K562 (cell line): ENCODE measurements around the gene RNF167. TPM values are rescaled to one million over a fixed set of nuclear protein-coding genes. Genes with fewer than 3 reads are reported as not detected.

Experiments
- CBFA2T2 ChIP-seq: fragments of 450-650 bp; conservative IDR thresholded peaks from 2 replicates; pipeline ENCODE4 v1.6.1; 2017; ENCODE audit warnings: mild to moderate bottlenecking
- EGR1 ChIP-seq: fragments of 450-650 bp; conservative IDR thresholded peaks from 2 replicates; pipeline ENCODE4 v1.6.1; 2017; ENCODE audit warnings: mild to moderate bottlenecking
- ETV1 ChIP-seq: fragments of 450-650 bp; conservative IDR thresholded peaks from 2 replicates; pipeline ENCODE4 v1.6.1; 2016; ENCODE audit warnings: missing genetic modification characterization, control low read depth, low read depth, missing compliant biosample characterization
- FOXA3 ChIP-seq, 2 experiments: fragments of 450-650 bp in 1 of 2; sonication (generic) in 1 of 2; formaldehyde crosslinking; IDR thresholded peaks in 1 of 2; conservative IDR thresholded peaks in 1 of 2; 2 replicates each; pipeline versions ENCODE4 v1.4.0 to v1.8.0; 2020 to 2022; ENCODE audit warnings: mild to moderate bottlenecking in 2 of 2, missing genetic modification reagents in 1 of 2
- PHF21A ChIP-seq: fragments of 450-650 bp; IDR thresholded peaks from 2 replicates; pipeline ENCODE4 v1.6.1; 2017; ENCODE audit warnings: low read depth, borderline replicate concordance
- POLR2AphosphoS5 ChIP-seq: IDR thresholded peaks from 2 replicates; pipeline ENCODE4 v1.6.1; 2011; ENCODE audit warnings: mild to moderate bottlenecking, low read depth, low read length, moderate library complexity; ENCODE audit not compliant: control insufficient read depth, insufficient read depth
- PTTG1 ChIP-seq: fragments of 450-650 bp; IDR thresholded peaks from 2 replicates; pipeline ENCODE4 v1.6.1; 2016; ENCODE audit warnings: low read depth, mild to moderate bottlenecking, missing genetic modification characterization, missing compliant biosample characterization
- RBFOX2 ChIP-seq: fragments of 200-400 bp; formaldehyde crosslinking; IDR thresholded peaks from 2 replicates; pipeline ENCODE4 v1.6.1; 2017; ENCODE audit warnings: low read depth, mild to moderate bottlenecking, low read length, moderate library complexity
- RBM34 ChIP-seq: fragments of 200-400 bp; formaldehyde crosslinking; IDR thresholded peaks from 2 replicates; pipeline ENCODE4 v1.6.1; 2018; ENCODE audit warnings: low read length, borderline replicate concordance; ENCODE audit not compliant: insufficient read depth
- U2AF2 ChIP-seq: fragments of 200-400 bp; formaldehyde crosslinking; optimal IDR thresholded peaks from 2 replicates; pipeline ENCODE3; 2017; ENCODE audit warnings: low read depth, mild to moderate bottlenecking, low read length
- XRCC5 ChIP-seq: fragments of 200-400 bp; formaldehyde crosslinking; IDR thresholded peaks from 2 replicates; pipeline ENCODE4 v1.6.1; 2017; ENCODE audit warnings: low read depth, mild to moderate bottlenecking, low read length
- ZNF699 ChIP-seq: fragments of 250-450 bp; sonication (Bioruptor Pico); IDR thresholded peaks from 2 replicates; pipeline ENCODE4 v1.8.0; 2021; ENCODE audit warnings: mild to moderate bottlenecking, moderate library complexity; ENCODE audit not compliant: insufficient replicate concordance
- polyA plus RNA-seq, 8 experiments: library from polyadenylated mRNA; depleted of rRNA in 4 of 8; stranded (reverse) in 5 of 8; unstranded in 3 of 8; fragments of >200 nt; fragmentation: Nextera tagmentation in 2 of 8; fragmentation: Illumina TruSeq in 1 of 8; extraction: Ambion mirVana in 2 of 8; extraction: Trizol in 1 of 8; gene quantifications; 2 replicates each; pipeline versions ENCODE4 v1.2.1 to v1.2.3, GENCODE V29; 2011 to 2014; ENCODE audit warnings: inconsistent platforms in 1 of 8, missing spikeins in 1 of 8
- total RNA-seq, 7 experiments: library from RNA; depleted of rRNA in 6 of 7; stranded (reverse); fragments of >200 nt in 6 of 7; fragmentation: Illumina TruSeq in 2 of 7; extraction: Trizol in 2 of 7; gene quantifications; 2 replicates each; pipeline versions ENCODE4 v1.2.1 to v1.2.3, GENCODE V29; 2011 to 2021; ENCODE audit warnings: low replicate concordance in 1 of 7
- TF ChIP-seq, protein P1 (sequence below): fragments of 200-600 bp; sonication (generic); IDR thresholded peaks from one replicate; pipeline ENCODE4 v1.6.1; 2012; ENCODE audit warnings: mild to moderate bottlenecking, low read depth, low read length, inconsistent platforms
- TF ChIP-seq, protein P2 (sequence below): fragments of 250-450 bp; sonication (Bioruptor Pico); IDR thresholded peaks from 2 replicates; pipeline ENCODE4 v1.9.0; 2021; ENCODE audit warnings: mild to moderate bottlenecking
- TF ChIP-seq, protein P3 (sequence below): fragments of 450-650 bp; formaldehyde crosslinking; IDR thresholded peaks from 2 replicates; pipeline ENCODE4 v1.4.0; 2022; ENCODE audit warnings: mild to moderate bottlenecking, moderate library complexity

Gene RNF167
- total and polyA plus RNA-seq, 9 of the 15 experiments (the other 6 are each of a cell fraction or from before 2014, with no cell fraction given): 16.5 to 143 (median 45.5) TPM

DNA sequence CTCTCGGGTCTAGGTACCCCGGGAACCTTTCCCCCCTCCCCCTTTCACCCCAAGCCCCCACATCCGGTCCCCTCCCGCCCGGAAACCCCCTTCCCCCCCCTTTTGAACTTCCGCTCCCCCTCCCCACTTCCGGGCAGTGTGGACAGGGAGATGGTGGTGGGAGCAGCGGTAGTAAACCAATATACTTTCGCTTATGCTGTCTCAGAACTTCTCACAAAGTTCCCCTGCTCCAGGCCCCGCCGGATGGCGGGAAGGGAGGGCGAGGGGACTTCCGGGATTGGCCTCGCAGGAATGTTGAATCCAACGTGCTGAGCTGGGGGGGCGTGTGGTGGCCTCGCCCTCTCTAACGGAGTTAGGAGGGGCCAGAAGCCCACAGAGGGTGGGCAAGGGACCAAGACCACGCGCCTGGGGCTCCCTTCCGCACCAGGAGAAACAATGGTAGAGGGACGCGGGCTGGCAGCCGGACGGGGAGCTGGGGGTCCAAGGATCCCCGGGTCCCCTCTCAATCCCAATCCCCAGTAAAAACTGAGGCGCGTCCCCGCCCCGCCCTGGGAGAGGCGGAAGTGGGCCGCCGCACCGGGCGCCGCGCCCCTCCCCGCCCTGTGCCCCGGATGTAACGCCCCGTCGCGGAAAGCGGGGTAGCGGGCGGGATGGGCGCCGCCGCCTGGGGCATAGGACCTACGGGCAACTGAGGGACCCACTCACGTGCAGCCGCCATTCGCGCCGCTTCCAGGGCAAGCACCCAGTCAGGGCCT, 7.5 kb downstream of the RNF167 start (continued):
- TF ChIP-seq, protein P1, sequence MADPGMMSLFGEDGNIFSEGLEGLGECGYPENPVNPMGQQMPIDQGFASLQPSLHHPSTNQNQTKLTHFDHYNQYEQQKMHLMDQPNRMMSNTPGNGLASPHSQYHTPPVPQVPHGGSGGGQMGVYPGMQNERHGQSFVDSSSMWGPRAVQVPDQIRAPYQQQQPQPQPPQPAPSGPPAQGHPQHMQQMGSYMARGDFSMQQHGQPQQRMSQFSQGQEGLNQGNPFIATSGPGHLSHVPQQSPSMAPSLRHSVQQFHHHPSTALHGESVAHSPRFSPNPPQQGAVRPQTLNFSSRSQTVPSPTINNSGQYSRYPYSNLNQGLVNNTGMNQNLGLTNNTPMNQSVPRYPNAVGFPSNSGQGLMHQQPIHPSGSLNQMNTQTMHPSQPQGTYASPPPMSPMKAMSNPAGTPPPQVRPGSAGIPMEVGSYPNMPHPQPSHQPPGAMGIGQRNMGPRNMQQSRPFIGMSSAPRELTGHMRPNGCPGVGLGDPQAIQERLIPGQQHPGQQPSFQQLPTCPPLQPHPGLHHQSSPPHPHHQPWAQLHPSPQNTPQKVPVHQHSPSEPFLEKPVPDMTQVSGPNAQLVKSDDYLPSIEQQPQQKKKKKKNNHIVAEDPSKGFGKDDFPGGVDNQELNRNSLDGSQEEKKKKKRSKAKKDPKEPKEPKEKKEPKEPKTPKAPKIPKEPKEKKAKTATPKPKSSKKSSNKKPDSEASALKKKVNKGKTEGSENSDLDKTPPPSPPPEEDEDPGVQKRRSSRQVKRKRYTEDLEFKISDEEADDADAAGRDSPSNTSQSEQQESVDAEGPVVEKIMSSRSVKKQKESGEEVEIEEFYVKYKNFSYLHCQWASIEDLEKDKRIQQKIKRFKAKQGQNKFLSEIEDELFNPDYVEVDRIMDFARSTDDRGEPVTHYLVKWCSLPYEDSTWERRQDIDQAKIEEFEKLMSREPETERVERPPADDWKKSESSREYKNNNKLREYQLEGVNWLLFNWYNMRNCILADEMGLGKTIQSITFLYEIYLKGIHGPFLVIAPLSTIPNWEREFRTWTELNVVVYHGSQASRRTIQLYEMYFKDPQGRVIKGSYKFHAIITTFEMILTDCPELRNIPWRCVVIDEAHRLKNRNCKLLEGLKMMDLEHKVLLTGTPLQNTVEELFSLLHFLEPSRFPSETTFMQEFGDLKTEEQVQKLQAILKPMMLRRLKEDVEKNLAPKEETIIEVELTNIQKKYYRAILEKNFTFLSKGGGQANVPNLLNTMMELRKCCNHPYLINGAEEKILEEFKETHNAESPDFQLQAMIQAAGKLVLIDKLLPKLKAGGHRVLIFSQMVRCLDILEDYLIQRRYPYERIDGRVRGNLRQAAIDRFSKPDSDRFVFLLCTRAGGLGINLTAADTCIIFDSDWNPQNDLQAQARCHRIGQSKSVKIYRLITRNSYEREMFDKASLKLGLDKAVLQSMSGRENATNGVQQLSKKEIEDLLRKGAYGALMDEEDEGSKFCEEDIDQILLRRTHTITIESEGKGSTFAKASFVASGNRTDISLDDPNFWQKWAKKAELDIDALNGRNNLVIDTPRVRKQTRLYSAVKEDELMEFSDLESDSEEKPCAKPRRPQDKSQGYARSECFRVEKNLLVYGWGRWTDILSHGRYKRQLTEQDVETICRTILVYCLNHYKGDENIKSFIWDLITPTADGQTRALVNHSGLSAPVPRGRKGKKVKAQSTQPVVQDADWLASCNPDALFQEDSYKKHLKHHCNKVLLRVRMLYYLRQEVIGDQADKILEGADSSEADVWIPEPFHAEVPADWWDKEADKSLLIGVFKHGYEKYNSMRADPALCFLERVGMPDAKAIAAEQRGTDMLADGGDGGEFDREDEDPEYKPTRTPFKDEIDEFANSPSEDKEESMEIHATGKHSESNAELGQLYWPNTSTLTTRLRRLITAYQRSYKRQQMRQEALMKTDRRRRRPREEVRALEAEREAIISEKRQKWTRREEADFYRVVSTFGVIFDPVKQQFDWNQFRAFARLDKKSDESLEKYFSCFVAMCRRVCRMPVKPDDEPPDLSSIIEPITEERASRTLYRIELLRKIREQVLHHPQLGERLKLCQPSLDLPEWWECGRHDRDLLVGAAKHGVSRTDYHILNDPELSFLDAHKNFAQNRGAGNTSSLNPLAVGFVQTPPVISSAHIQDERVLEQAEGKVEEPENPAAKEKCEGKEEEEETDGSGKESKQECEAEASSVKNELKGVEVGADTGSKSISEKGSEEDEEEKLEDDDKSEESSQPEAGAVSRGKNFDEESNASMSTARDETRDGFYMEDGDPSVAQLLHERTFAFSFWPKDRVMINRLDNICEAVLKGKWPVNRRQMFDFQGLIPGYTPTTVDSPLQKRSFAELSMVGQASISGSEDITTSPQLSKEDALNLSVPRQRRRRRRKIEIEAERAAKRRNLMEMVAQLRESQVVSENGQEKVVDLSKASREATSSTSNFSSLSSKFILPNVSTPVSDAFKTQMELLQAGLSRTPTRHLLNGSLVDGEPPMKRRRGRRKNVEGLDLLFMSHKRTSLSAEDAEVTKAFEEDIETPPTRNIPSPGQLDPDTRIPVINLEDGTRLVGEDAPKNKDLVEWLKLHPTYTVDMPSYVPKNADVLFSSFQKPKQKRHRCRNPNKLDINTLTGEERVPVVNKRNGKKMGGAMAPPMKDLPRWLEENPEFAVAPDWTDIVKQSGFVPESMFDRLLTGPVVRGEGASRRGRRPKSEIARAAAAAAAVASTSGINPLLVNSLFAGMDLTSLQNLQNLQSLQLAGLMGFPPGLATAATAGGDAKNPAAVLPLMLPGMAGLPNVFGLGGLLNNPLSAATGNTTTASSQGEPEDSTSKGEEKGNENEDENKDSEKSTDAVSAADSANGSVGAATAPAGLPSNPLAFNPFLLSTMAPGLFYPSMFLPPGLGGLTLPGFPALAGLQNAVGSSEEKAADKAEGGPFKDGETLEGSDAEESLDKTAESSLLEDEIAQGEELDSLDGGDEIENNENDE: no peak
- TF ChIP-seq FOXA3 (CRISPR knock-in tag; conservative IDR thresholded peaks at IDR 0.05 in 1 of 2, IDR thresholded peaks at IDR 0.05 in 1 of 2) (0 out of 4 replicates have a peak, but pooled peaks of 1 of the 2 experiments have one; percentile 33), EGR1 (0 out of 2 replicates have a peak, but pooled peaks have one; percentile 12), RBM34 (no peak), RBFOX2 (peak; percentile 95), PTTG1 (no peak), POLR2AphosphoS5 (peak; percentile 20; the same call in 1 of the 2 replicates), ZNF699 (no peak), PHF21A (0 out of 2 replicates have a peak, but pooled peaks have one; percentile 4), CBFA2T2 (no peak), U2AF2 (no peak), XRCC5 (no peak), ETV1 (tag) (peak; percentile 65)
- TF ChIP-seq, protein P2, sequence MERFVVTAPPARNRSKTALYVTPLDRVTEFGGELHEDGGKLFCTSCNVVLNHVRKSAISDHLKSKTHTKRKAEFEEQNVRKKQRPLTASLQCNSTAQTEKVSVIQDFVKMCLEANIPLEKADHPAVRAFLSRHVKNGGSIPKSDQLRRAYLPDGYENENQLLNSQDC (CRISPR knock-in tag): no peak
- TF ChIP-seq, protein P3, sequence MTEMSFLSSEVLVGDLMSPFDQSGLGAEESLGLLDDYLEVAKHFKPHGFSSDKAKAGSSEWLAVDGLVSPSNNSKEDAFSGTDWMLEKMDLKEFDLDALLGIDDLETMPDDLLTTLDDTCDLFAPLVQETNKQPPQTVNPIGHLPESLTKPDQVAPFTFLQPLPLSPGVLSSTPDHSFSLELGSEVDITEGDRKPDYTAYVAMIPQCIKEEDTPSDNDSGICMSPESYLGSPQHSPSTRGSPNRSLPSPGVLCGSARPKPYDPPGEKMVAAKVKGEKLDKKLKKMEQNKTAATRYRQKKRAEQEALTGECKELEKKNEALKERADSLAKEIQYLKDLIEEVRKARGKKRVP (CRISPR knock-in tag): no peak
